Psoas muscle (tissue), 8 donors: ENCODE measurements around the gene HIRIP3. TPM values are rescaled to one million over a fixed set of nuclear protein-coding genes. Genes with fewer than 3 reads are reported as not detected.

Experiments used
- ATAC-seq, 4 donors: fragments of 200-7000 bp; cut with Tn5 transposase; one replicate each; pipeline ENCODE4 v1.9.1; 2020; ENCODE audit warnings: moderate library complexity in 3 of 4, mild to moderate bottlenecking in 2 of 4
- DNase-seq, 2 donors: peaks; one replicate each; pipeline ENCODE4 v3.0.0-alpha.2; 2020
- H3K27ac ChIP-seq: fragments of 200-600 bp; one replicate; pipeline ENCODE4 v1.8.0; 2022
- H3K27me3 ChIP-seq, 3 donors: fragments of 200-600 bp in 1 of 3; one replicate each; pipeline versions ENCODE4 v1.6.1 to v1.8.0; 2013 to 2022; ENCODE audit warnings: low read length in 2 of 3, mild to moderate bottlenecking in 2 of 3, moderate library complexity in 1 of 3; ENCODE audit not compliant: insufficient read depth in 3 of 3
- H3K36me3 ChIP-seq, 2 donors: fragments of 200-600 bp in 1 of 2; one replicate each; pipeline versions ENCODE4 v1.6.1 to v1.8.0; 2013 to 2022; ENCODE audit warnings: low read depth in 1 of 2, mild to moderate bottlenecking in 1 of 2, moderate library complexity in 1 of 2; ENCODE audit not compliant: insufficient read depth in 1 of 2
- H3K4me1 ChIP-seq: fragments of 200-600 bp; one replicate; pipeline ENCODE4 v1.8.0; 2022
- H3K4me3 ChIP-seq: fragments of 200-600 bp; one replicate; pipeline ENCODE4 v1.8.0; 2022; ENCODE audit warnings: mild to moderate bottlenecking
- H3K9me3 ChIP-seq: fragments of 200-600 bp; one replicate; pipeline ENCODE4 v1.8.0; 2022
- CTCF ChIP-seq: fragments of 200-600 bp; IDR thresholded peaks from one replicate; pipeline ENCODE4 v1.8.0; 2022; ENCODE audit warnings: antibody characterized with exemption
- WGBS, 3 donors: extraction: QIAGEN DNeasy Blood & Tissue Kit; methylation state at CpG; one replicate each; pipeline versions ENCODE4 v1.1.6 to v1.1.7; 2013; 5-methylcytosine and 5-hydroxymethylcytosine counted together
- intact Hi-C, 2 donors: fragments of 100-400 bp; cut with DNase I; formaldehyde crosslinking; loops; one replicate each; pipeline versions ENCODE4 v1.11.0 to v1.14.2; 2022
- polyA plus RNA-seq, 3 donors: library from polyadenylated mRNA; stranded (reverse); fragments of 200-250 nt; gene quantifications; one replicate each; pipeline ENCODE4 v1.2.3, GENCODE V29; 2013
- total RNA-seq, 4 donors: library from RNA; stranded (reverse); fragmentation: NEBNext Ultra II Directional in 2 of 4; extraction: Animal tissue kit (Norgen Biotek cat#: 25700) in 2 of 4; gene quantifications; one replicate each; pipeline versions ENCODE4 v1.2.1 to v1.2.4, GENCODE V29; 2021 to 2023
- donor health status: healthy with polysubstance abuse.
- donor health status: DM: no; HTN: no; CAD: no; lungs with moderate emphysema.
- donor health status: Bipolar disorder and iron deficiency.
- donor health status: healthy.
- donor health status: DM: yes; HTN: yes; CAD: no.
- donor health status: DM: no; HTN: no; CAD: no.
- donor health status: DM: no; HTN: no; CAD: no.
- donor health status: DM: yes; HTN: yes; CAD: no.

The HIRIP3 gene
- total and polyA plus RNA-seq, 7 donors = 18.5 to 62.5 (median 21.6) TPM

GRCh38 chr16:30004424-30004776 is 9.0 kb upstream of the HIRIP3 start:
- intact Hi-C loops = loop anchor here (5.0 kb wide), 3 partner anchors 47 to 302 kb away; partner anchors contain the start of gene KIF22 (in 1 of the 2)
- H3K36me3 ChIP-seq = peaks cover 0 to 28% of the 10 kb centered on the region in 2 donors

GRCh38 chr16:30003670-30004423 is 8.4 kb upstream of the HIRIP3 start:
- intact Hi-C loops = loop anchor here (5.0 kb wide), 3 partner anchors 47 to 302 kb away; partner anchors contain the start of gene KIF22 (in 1 of the 2)
- 84 to 86% (median 85%) methylated on average over 17 of the region's 17 CpGs for WGBS, 3 donors
- Histone ChIP-seq H3K27ac (no peak overlapping the region), H3K4me1 (no peaks in the 10 kb centered on the region), H3K9me3 (no peaks in the 10 kb centered on the region), H3K27me3 (no peaks in the 10 kb centered on the region), H3K36me3 (peaks cover 0 to 34% of the 10 kb centered on the region in 2 donors), H3K4me3 (no peak overlapping the region)
- no peak for ATAC-seq
- TF ChIP-seq CTCF = no peak
- DNase-seq = peak in 1 of 2 donors; percentile 42

More at GRCh38 chr16:30004424-30004776, 9.0 kb upstream of the HIRIP3 start:
- H3K4me1 ChIP-seq = no peaks in the 10 kb centered on the region
- TF ChIP-seq CTCF = no peak
- no peak overlapping the region for H3K27ac ChIP-seq
- H3K4me3 ChIP-seq = no peak overlapping the region
- H3K27me3 ChIP-seq = peaks cover 0 to 4% (median 0%) of the 10 kb centered on the region in 3 donors
- DNase-seq (peak in 1 of 2 donors; percentile 52), ATAC-seq (peak in 1 of 4 donors; percentile 7)
- H3K9me3 ChIP-seq = no peaks in the 10 kb centered on the region
- WGBS, 3 donors = 77 to 79% (median 78%) methylated on average over 19 of the region's 19 CpGs

- DNase-seq = peak in 1 of 2 donors; percentile 32
- WGBS, 3 donors = 78 to 83% (median 83%) methylated on average over 19 of the region's 19 CpGs
- H3K9me3 ChIP-seq = no peaks in the 10 kb centered on the region
- H3K27me3 ChIP-seq = no peaks in the 10 kb centered on the region
- no peak overlapping the region for H3K27ac ChIP-seq
- ATAC-seq = no peak
- H3K4me1 ChIP-seq = no peaks in the 10 kb centered on the region
- TF ChIP-seq CTCF = no peak
- H3K4me3 ChIP-seq = no peak overlapping the region
- intact Hi-C loops = loop anchor here (5.0 kb wide), 3 partner anchors 45 to 300 kb away; partner anchors contain the start of gene KIF22 (in 1 of the 2)
- H3K36me3 ChIP-seq = peaks cover 0 to 39% of the 10 kb centered on the region in 2 donors
Observed at GRCh38 chr16:30002614-30003346, 7.4 kb upstream of the HIRIP3 start.

GRCh38 chr16:30000735-30001631 is 5.6 kb upstream of the HIRIP3 start:
- DNase-seq (peak in 1 of 2 donors; percentile 49), ATAC-seq (no peak)
- WGBS, 3 donors = 73 to 81% (median 77%) methylated on average over 30 to 33 of the region's 33 CpGs
- H3K27me3 ChIP-seq = no peaks in the 10 kb centered on the region
- intact Hi-C loops = loop anchor here (5.0 kb wide), 3 partner anchors 44 to 299 kb away; partner anchors contain the start of gene KIF22 (in 1 of the 2)
- H3K4me3 ChIP-seq = no peak overlapping the region
- H3K27ac ChIP-seq = no peak overlapping the region
- H3K36me3 ChIP-seq = peaks cover 0 to 39% of the 10 kb centered on the region in 2 donors
- peaks cover 7% of the 10 kb centered on the region for H3K4me1 ChIP-seq
- TF ChIP-seq CTCF = no peak
- no peaks in the 10 kb centered on the region for H3K9me3 ChIP-seq
